Thyroid gland (tissue), 4 donors: Measurements from ENCODE around the gene PPP2R2C.

Source experiments
- POLR2A ChIP-seq, 2 donors: fragments of 450-650 bp; IDR thresholded peaks; one replicate each; pipeline ENCODE4 v1.6.1; 2017; ENCODE audit warnings: antibody characterized with exemption in 2 of 2, mild to moderate bottlenecking in 2 of 2, moderate library complexity in 1 of 2
- TF ChIP-seq, protein P1 (sequence below), 6 experiments: fragments of 200-600 bp in 3 of 6; fragments of 450-650 bp in 3 of 6; sonication (generic) in 3 of 6; IDR thresholded peaks; one replicate each; pipeline ENCODE4 v1.5.1; 2016 to 2019; ENCODE audit warnings: antibody characterized with exemption in 6 of 6, mild to moderate bottlenecking in 2 of 6, inconsistent platforms in 1 of 6, moderate library complexity in 1 of 6

DNA sequence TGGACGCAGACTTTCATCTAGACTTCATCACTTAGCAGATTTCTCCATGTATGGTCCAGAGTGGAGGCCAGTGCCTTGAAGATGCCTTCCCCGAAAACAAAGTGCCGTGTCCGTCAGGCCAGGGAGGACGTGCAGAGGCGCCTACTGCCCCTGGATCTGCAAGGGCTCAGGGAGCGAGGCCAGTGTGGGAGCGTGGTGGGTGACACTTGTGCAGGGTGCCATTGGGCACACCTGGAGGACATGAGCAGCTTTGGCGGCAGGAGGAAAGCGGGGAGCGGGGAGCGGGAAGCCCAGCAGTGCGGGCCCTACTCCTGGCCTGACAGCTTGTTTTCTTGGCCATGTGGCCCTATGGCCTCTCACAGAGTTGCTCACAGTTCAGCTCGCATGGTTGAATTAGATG lies 176.9 kb downstream of the PPP2R2C start:
- TF ChIP-seq POLR2A (IDR thresholded peaks at IDR 0.05), result no peak
- TF ChIP-seq, protein P1, sequence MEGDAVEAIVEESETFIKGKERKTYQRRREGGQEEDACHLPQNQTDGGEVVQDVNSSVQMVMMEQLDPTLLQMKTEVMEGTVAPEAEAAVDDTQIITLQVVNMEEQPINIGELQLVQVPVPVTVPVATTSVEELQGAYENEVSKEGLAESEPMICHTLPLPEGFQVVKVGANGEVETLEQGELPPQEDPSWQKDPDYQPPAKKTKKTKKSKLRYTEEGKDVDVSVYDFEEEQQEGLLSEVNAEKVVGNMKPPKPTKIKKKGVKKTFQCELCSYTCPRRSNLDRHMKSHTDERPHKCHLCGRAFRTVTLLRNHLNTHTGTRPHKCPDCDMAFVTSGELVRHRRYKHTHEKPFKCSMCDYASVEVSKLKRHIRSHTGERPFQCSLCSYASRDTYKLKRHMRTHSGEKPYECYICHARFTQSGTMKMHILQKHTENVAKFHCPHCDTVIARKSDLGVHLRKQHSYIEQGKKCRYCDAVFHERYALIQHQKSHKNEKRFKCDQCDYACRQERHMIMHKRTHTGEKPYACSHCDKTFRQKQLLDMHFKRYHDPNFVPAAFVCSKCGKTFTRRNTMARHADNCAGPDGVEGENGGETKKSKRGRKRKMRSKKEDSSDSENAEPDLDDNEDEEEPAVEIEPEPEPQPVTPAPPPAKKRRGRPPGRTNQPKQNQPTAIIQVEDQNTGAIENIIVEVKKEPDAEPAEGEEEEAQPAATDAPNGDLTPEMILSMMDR (IDR thresholded peaks at IDR 0.05), result no peak
